Skeletal muscle satellite cell (primary cell): Measurements from ENCODE around the gene WDR48.

Experiments used
- H3K27me3 ChIP-seq: 2 replicates; pipeline ENCODE4 v1.7.0; 2013; ENCODE audit warnings: low read length; ENCODE audit not compliant: control insufficient read depth, insufficient read depth
- H3K36me3 ChIP-seq: 2 replicates; pipeline ENCODE4 v1.7.0; 2013; ENCODE audit warnings: mild to moderate bottlenecking, control low read depth, low read length; ENCODE audit not compliant: insufficient read depth
- H3K4me1 ChIP-seq: 2 replicates; pipeline ENCODE4 v1.7.0; 2013; ENCODE audit warnings: low read length; ENCODE audit not compliant: control insufficient read depth, insufficient read depth
- H3K4me2 ChIP-seq: 2 replicates; pipeline ENCODE4 v1.7.0; 2013; ENCODE audit warnings: mild to moderate bottlenecking, low read length
- H3K4me3 ChIP-seq: 2 replicates; pipeline ENCODE4 v1.7.0; 2013; ENCODE audit warnings: low read length
- H3K9ac ChIP-seq: 2 replicates; pipeline ENCODE4 v1.7.0; 2013; ENCODE audit warnings: mild to moderate bottlenecking, low read depth, low read length, moderate library complexity
- H3K9me3 ChIP-seq: replicated peaks from 2 replicates; pipeline ENCODE4 v1.7.0; 2013; ENCODE audit warnings: mild to moderate bottlenecking, control low read depth, low read length

WDR48 gene

DNA sequence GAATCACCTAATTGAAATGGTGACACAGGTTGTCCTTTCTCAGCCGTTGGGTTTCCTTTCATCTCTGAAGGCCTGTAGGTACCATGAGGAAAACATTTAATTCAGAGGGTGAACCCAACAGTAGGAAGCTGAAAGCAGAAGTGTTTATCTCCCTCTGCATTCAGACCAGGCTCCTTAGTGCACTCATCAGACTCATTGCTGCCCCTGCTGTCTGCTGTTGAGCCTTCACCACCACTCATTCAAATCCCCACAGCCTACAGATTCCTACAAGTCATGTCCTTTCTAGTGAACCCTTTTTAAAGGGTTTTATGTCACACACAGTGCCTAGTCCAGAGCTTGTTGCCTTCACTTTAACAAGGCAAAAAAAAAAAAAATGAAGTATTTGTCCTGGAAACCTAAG lies 13.4 kb downstream of the WDR48 start:
- Histone ChIP-seq H3K4me3 (no peak overlapping the region), H3K9me3 (no peaks in the 10 kb centered on the region), H3K9ac (no peak overlapping the region)

DNA sequence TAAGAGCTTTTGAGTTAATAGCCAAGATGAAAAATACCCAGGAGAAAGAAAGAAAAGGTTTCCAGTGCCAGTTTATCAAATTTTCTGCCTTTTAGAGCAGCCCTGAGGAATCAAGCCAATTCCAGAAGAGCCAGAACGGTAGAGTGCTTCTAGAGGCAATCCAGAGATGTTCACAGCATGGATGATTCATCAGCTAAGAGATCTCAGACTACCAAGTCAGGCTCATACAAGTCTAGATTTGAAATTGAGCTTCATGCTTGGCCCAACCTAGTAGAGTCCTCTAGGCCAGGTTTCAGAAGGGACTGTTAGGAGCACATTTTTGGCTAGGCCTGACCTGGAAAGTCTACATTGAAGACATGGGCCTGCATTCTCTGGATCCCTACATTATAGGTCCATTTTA lies 15.5 kb downstream of the WDR48 start:
- no peaks in the 10 kb centered on the region for H3K9me3 ChIP-seq
- no peaks in the 10 kb centered on the region for H3K27me3 ChIP-seq
- peaks cover 6% of the 10 kb centered on the region for H3K4me1 ChIP-seq
- H3K4me2 ChIP-seq, result no peak overlapping the region
- H3K9ac ChIP-seq, result no peak overlapping the region
- H3K4me3 ChIP-seq, result no peak overlapping the region
- H3K36me3 ChIP-seq, result peaks cover 11% of the 10 kb centered on the region

More for the DNA sequence above, 13.4 kb downstream of the WDR48 start:
- Histone ChIP-seq H3K27me3 (no peaks in the 10 kb centered on the region), H3K4me1 (peaks cover 6% of the 10 kb centered on the region), H3K36me3 (peaks cover 6% of the 10 kb centered on the region), H3K4me2 (peak overlapping the region; percentile 28)

DNA sequence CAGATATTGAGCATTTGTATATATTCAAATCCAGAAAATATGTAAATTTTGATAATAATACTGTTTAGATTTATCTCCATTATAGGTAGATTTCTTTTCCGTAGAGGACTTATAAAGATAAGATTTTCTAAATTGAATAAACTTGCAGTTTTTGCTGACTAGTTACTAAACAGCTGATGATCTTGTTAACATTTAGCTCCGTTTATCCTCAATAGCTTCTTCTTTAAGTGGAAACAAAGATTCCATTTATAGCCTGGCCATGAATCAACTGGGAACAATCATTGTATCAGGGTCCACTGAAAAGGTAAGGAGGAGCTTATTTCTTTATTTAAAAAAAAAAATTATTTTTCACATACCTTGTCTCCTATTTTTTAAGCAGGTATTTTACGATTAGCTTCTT lies 16.7 kb downstream of the WDR48 start:
- Histone ChIP-seq H3K4me2 (no peak overlapping the region), H3K27me3 (no peaks in the 10 kb centered on the region), H3K4me1 (peaks cover 6% of the 10 kb centered on the region), H3K36me3 (peaks cover 15% of the 10 kb centered on the region), H3K4me3 (no peak overlapping the region), H3K9me3 (no peaks in the 10 kb centered on the region), H3K9ac (no peak overlapping the region)

DNA sequence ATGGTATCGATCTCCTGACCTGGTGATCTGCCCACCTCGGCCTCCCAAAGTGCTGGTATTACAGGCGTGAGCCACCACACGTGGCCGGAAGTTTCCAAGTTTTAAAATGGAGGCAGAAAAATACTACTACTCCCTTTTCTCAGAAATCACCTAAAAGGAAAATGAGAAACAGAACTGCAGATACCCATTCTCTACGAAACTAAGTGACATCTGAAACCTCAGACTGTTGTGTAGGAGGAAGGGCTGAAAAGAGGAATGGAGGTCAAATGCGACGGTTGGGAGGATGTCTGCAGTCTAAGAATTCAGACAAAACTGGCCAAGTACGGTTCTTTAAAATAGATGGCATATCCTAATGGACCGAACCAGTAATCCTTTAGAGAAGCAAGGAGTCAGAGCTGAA lies 24.1 kb downstream of the WDR48 start:
- peaks cover 10% of the 10 kb centered on the region for H3K36me3 ChIP-seq
- H3K4me1 ChIP-seq, result no peaks in the 10 kb centered on the region
- no peak overlapping the region for H3K4me2 ChIP-seq
- no peaks in the 10 kb centered on the region for H3K9me3 ChIP-seq
- H3K27me3 ChIP-seq, result no peaks in the 10 kb centered on the region
- H3K9ac ChIP-seq, result no peak overlapping the region
- no peak overlapping the region for H3K4me3 ChIP-seq

DNA sequence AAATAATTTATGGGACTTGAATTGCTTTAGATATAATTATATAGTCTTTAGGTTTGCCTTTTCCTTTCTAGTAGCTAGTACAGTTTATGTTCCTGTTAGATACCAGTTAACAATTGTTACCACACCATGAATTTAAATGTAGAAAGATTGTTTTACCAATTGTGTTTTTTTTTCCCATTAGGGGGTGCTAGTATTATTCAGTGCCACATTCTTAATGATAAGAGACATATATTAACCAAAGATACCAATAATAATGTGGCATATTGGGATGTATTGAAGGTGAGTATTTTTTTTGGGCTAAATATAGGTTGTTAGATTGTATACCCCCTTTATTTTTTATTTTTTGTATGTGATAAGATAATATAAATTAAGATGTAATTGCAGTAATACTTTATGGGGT lies 27.7 kb downstream of the WDR48 start:
- no peak overlapping the region for H3K4me2 ChIP-seq
- no peaks in the 10 kb centered on the region for H3K9me3 ChIP-seq
- no peaks in the 10 kb centered on the region for H3K4me1 ChIP-seq
- no peaks in the 10 kb centered on the region for H3K27me3 ChIP-seq
- no peak overlapping the region for H3K9ac ChIP-seq
- H3K4me3 ChIP-seq, result no peak overlapping the region
- peaks cover 3% of the 10 kb centered on the region for H3K36me3 ChIP-seq

DNA sequence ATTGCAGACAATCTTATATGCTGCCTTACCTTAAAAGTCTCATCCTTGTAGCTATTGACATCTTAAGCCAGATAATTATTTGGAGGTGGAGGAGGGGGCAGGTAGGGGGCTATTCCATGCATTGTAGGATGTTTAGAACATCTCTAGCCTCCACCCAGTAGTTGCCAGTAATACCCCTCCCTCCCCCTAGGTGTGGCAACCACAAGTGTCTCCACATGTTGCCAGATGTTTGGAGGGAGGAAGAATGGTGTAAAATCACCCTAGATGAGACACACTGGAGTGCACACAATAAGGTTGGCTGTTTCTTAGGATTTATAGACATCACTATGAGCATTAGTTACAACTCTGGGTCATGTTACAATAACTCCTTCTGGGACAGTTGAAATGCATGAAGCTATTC lies 28.2 kb downstream of the WDR48 start:
- H3K36me3 ChIP-seq, result peaks cover 3% of the 10 kb centered on the region
- no peak overlapping the region for H3K9ac ChIP-seq
- H3K4me2 ChIP-seq, result no peak overlapping the region
- H3K9me3 ChIP-seq, result no peaks in the 10 kb centered on the region
- H3K27me3 ChIP-seq, result no peaks in the 10 kb centered on the region
- H3K4me1 ChIP-seq, result no peaks in the 10 kb centered on the region
- H3K4me3 ChIP-seq, result no peak overlapping the region

DNA sequence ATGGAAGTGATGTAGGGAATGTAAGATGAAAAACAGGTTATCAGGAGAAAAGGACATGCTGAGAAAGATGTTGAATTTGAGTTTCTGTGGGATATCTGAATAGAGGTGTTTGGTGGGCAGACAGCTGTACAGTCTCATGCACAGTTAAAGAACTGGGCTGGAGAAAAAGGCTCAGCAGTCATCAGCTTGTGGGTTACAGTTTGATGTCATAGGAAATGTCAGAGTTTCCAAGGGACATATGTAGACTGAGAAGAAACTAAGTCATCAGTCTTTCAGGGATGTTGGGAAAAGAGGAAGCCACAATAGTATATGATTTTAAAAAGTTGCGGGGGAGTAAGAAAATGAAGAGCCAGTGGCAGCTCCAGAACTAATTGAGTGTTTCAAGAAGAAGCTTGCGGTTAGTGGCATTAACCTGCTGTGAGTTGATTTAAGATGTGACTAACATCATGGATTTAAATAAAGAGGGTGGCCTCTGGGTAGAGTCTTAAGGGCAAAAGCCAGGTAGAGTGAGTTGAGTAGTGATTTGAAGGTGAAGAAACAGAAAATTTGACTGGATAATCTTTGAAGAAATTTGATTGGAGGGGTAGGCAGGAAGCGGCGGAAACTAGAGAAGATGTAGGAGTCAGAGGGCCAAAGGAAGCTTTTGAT lies 31.0 kb downstream of the WDR48 start:
- H3K27me3 ChIP-seq, result no peaks in the 10 kb centered on the region
- no peaks in the 10 kb centered on the region for H3K9me3 ChIP-seq
- H3K36me3 ChIP-seq, result peaks cover 17% of the 10 kb centered on the region

DNA sequence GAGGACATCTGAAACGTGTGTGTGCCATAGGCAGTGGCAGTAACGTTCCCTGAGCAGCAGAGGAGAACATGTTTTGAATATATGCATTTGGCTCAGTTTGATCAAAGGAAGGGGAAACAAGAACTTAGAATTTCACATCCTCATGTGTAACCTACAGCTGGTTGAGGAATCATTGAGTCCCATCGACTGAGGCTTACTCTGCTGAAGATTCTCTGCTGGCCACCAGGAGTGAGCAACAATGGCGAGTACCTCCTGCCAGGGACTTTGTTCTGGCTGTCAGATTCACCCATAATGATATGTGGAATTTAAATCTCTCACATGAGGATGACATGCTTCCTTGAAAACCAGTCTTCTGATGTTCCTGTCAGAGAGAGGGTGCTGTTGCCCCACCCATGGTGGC lies 34.3 kb downstream of the WDR48 start:
- H3K9me3 ChIP-seq, result no peaks in the 10 kb centered on the region
- no peak overlapping the region for H3K4me2 ChIP-seq
- no peak overlapping the region for H3K4me3 ChIP-seq
- H3K9ac ChIP-seq, result no peak overlapping the region
- H3K36me3 ChIP-seq, result peaks cover 30% of the 10 kb centered on the region
- peaks cover 9% of the 10 kb centered on the region for H3K4me1 ChIP-seq
- H3K27me3 ChIP-seq, result no peaks in the 10 kb centered on the region

More for the DNA sequence above, 31.0 kb downstream of the WDR48 start:
- Histone ChIP-seq H3K4me1 (no peaks in the 10 kb centered on the region), H3K9ac (no peak overlapping the region), H3K4me3 (no peak overlapping the region), H3K4me2 (no peak overlapping the region)

DNA sequence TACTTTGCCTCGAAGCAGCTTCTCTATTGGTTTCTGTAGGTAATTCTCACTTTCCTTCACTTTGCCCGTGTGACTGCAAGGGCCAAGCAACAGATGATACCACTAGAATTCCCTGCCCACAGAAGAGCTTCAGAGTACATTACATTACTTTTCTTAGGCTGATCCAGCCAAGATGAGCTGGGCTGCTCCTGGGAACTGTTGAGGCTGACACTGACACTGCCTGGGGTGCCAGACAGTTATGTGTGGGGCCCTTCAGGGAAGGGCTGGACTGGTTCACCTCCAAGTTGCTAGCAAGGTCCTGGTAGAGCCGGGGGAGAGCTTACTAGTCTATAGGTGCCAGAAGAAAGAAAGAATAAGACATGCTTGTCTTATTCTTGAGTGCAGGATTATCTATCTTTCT lies 36.6 kb downstream of the WDR48 start:
- H3K9ac ChIP-seq, result no peak overlapping the region

DNA sequence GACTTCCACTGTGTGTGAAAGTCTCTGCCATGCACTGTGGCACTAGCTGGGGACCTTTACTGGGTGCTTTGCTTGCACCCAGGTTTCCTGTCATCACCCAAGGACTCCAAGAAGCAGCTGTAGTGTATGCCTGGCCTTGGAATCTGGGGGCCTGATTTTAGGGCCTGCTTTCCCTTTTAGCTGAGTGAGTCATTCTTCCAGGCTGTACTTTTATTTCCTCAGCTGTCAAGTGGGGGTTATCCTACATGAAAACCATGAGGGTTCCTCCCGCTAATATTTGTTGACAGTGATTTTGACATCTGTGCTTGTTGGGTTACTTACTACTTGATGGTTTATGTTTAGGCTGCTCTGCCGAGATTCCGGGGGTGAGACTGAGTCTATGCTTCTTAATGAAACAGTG lies 37.1 kb downstream of the WDR48 start:
- peaks cover 52% of the 10 kb centered on the region for H3K36me3 ChIP-seq
- H3K4me3 ChIP-seq, result no peak overlapping the region
- no peak overlapping the region for H3K9ac ChIP-seq
- no peak overlapping the region for H3K4me2 ChIP-seq
- H3K9me3 ChIP-seq, result no peaks in the 10 kb centered on the region
- H3K27me3 ChIP-seq, result no peaks in the 10 kb centered on the region
- peaks cover 9% of the 10 kb centered on the region for H3K4me1 ChIP-seq

More for the DNA sequence above, 36.6 kb downstream of the WDR48 start:
- H3K4me2 ChIP-seq, result no peak overlapping the region
- no peaks in the 10 kb centered on the region for H3K9me3 ChIP-seq
- H3K27me3 ChIP-seq, result no peaks in the 10 kb centered on the region
- peaks cover 47% of the 10 kb centered on the region for H3K36me3 ChIP-seq
- peaks cover 9% of the 10 kb centered on the region for H3K4me1 ChIP-seq
- H3K4me3 ChIP-seq, result no peak overlapping the region

DNA sequence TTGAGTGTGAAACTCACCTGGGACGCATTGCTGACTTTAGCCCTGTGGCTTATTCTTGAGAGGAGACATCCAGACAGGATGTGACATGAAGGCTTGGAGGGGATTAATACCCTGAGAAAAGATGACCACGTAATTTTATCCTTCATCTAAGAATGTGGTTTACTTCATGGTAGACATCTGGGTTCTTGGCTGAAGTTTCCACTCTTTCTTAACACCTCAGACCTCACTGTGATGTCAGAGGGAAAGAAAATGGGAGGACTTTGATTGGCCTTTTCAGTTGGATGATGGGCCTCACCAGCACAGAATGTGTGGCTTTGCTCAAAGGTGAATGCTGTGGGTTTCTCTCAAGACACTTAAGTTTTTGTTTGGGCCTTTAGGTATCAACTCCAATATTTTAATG lies 39.1 kb downstream of the WDR48 start:
- H3K4me1 ChIP-seq, result peaks cover 9% of the 10 kb centered on the region
- H3K36me3 ChIP-seq, result peaks cover 67% of the 10 kb centered on the region
- H3K4me2 ChIP-seq, result no peak overlapping the region
- no peak overlapping the region for H3K4me3 ChIP-seq
- no peaks in the 10 kb centered on the region for H3K27me3 ChIP-seq
- H3K9ac ChIP-seq, result no peak overlapping the region
- H3K9me3 ChIP-seq, result no peaks in the 10 kb centered on the region

DNA sequence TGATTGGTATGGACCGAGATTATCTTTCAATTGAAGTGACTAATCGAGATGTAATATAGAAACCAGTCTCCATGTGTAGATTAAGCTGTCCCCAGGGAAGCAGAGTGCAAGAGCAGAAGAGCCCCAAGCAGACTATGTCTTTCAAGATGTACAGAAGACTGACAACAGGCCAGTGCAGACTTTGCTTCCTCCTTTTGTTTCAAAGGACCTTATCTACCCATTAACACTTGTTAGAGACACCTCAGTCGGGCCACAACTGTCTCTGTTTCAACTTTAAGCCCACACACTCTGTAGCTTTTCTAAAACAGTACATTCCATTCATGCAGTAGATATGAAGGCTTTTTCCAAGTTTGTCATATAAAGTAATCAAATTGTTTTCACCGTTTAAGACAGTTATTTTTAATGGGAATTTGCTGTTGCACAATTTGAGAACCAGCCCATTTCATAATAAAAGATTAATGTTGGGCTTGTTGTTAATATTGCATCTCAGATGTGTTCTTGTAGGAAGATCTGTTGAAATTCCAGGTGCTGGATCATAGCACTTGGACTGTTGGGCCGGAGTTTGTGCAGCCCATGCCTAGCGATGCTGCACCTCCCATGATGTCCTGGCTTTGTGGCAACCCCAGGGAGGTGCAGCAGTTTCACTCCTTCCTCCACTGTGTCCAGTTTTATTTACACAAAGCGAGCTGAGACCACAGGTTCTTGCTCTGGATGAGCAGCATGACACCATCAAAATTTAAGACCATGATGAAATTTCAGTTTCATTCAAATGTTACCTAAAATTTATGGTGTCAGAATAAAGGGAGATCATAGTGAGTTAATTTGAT lies 43.2 kb downstream of the WDR48 start:
- no peak overlapping the region for H3K4me2 ChIP-seq
- no peak overlapping the region for H3K4me3 ChIP-seq
- no peaks in the 10 kb centered on the region for H3K4me1 ChIP-seq
- peaks cover 87% of the 10 kb centered on the region for H3K36me3 ChIP-seq
- H3K9ac ChIP-seq, result no peak overlapping the region
- no peaks in the 10 kb centered on the region for H3K27me3 ChIP-seq
- H3K9me3 ChIP-seq, result no peaks in the 10 kb centered on the region
